Heart left ventricle (tissue), 16 donors: ENCODE measurements around the gene SSX2IP. TPM values are rescaled to one million over a fixed set of nuclear protein-coding genes. Genes with fewer than 3 reads are reported as not detected.
A peak's percentile ranks its signal among the peaks of the same experiment; 100 is the strongest.

ENCODE experiments used
- ATAC-seq, 4 donors: fragments of 200-7000 bp; cut with Tn5 transposase; one replicate each; pipeline ENCODE4 v1.9.1; 2020 to 2022; ENCODE audit warnings: moderate library complexity in 4 of 4, mild to moderate bottlenecking in 3 of 4, moderate number of reproducible peaks in 1 of 4
- DNase-seq, 5 donors: peaks; one replicate each; pipeline ENCODE4 v3.0.0-alpha.2; 2020
- H3K27ac ChIP-seq, 12 donors: fragments of 200-600 bp; sonication (generic) in 4 of 12; one replicate each; pipeline versions ENCODE4 v1.5.0 to v1.8.0; 2016 to 2022; ENCODE audit warnings: mild to moderate bottlenecking in 2 of 12
- H3K27me3 ChIP-seq, 9 donors: fragments of 200-600 bp; sonication (generic) in 2 of 9; one replicate each; pipeline versions ENCODE4 v1.5.1 to v1.8.0; 2016 to 2022; ENCODE audit warnings: mild to moderate bottlenecking in 3 of 9
- H3K36me3 ChIP-seq, 9 donors: fragments of 200-600 bp; sonication (generic) in 2 of 9; one replicate each; pipeline versions ENCODE4 v1.5.0 to v1.8.0; 2018 to 2022; ENCODE audit warnings: mild to moderate bottlenecking in 2 of 9
- H3K4me1 ChIP-seq, 12 donors: fragments of 200-600 bp; sonication (generic) in 4 of 12; one replicate each; pipeline versions ENCODE4 v1.5.0 to v1.8.0; 2016 to 2022; ENCODE audit warnings: mild to moderate bottlenecking in 3 of 12
- H3K4me3 ChIP-seq, 12 donors: fragments of 200-600 bp; sonication (generic) in 4 of 12; one replicate each; pipeline versions ENCODE4 v1.5.0 to v1.8.0; 2017 to 2022; ENCODE audit warnings: mild to moderate bottlenecking in 9 of 12, moderate library complexity in 4 of 12
- H3K9me3 ChIP-seq, 12 donors: fragments of 200-600 bp; sonication (generic) in 4 of 12; one replicate each; pipeline versions ENCODE4 v1.5.0 to v1.8.0; 2016 to 2022; ENCODE audit warnings: mild to moderate bottlenecking in 1 of 12
- POLR2A ChIP-seq, 2 donors: fragments of 450-650 bp; IDR thresholded peaks; one replicate each; pipeline ENCODE4 v1.6.1; 2017; ENCODE audit warnings: antibody characterized with exemption in 2 of 2, mild to moderate bottlenecking in 2 of 2, moderate library complexity in 2 of 2
- WGBS, 4 donors: extraction: QIAGEN DNeasy Blood & Tissue Kit in 2 of 4; methylation state at CpG; one replicate each; pipeline versions ENCODE4 v1.1.5 to v1.1.7; 2013 to 2018; 5-methylcytosine and 5-hydroxymethylcytosine counted together
- intact Hi-C, 10 donors: fragments of 100-400 bp; cut with DNase I; formaldehyde crosslinking; loops; one replicate each; pipeline versions ENCODE4 v1.11.1 to v1.14.2; 2022
- polyA plus RNA-seq, 2 donors: library from polyadenylated mRNA; stranded (reverse); fragments of 200-250 nt; gene quantifications; one replicate each; pipeline ENCODE4 v1.2.3, GENCODE V29; 2013
- total RNA-seq, 9 donors: library from RNA; depleted of rRNA in 2 of 9; stranded (reverse); fragments of >200 nt in 2 of 9; fragmentation: NEBNext Ultra II Directional in 3 of 9; extraction: Animal tissue kit (Norgen Biotek cat#: 25700) in 3 of 9; gene quantifications; one replicate each; pipeline versions ENCODE4 v1.1.0 to v1.2.4, GENCODE V29; 2016 to 2023
- TF ChIP-seq, protein P1 (sequence below), 12 donors: fragments of 200-600 bp; sonication (generic) in 4 of 12; IDR thresholded peaks; one replicate each; pipeline versions ENCODE4 v1.5.0 to v1.8.0; 2018 to 2022; ENCODE audit warnings: antibody characterized with exemption in 12 of 12, mild to moderate bottlenecking in 5 of 12
- donor health status: ischemic (EF 13 %, LVEDD 7.1; RV severe dilation, severe dysfunction).
- donor health status: healthy with polysubstance abuse.
- donor health status: DM: no; HTN: yes; CAD: no.
- donor health status: DM: no; HTN: no; CAD: no.
- donor health status: ischemic (EF 25% LVEDD 6.9; RV normal size, moderate dysfunction).
- donor health status: ischemic (EF 25% LVEDD 5.7; RV mildly dilated, moderate dysfunction).
- donor health status: healthy.
- donor health status: DM: yes; HTN: yes; CAD: no.
- donor health status: ischemic (EF 35%, LVEDD 5.7; RV mildly dilated, moderate dysfunction).
- donor health status: nonischemic (EF 11% LVEDD 7.7; RV severe dilation, severe dysfunction).
- donor health status: DM: yes; HTN: yes; CAD: no.
- donor health status: PGD.
- donor health status: ischemic (EF 29% LVEDD 5.4; RV normal size, mild dysfunction).
- donor health status: nonischemic (EF 23%, LVEDD 6.1; RV moderate dilation, normal function).

The SSX2IP gene
- total and polyA plus RNA-seq, 11 donors = 2.6 to 18.5 (median 13.7) TPM

DNA sequence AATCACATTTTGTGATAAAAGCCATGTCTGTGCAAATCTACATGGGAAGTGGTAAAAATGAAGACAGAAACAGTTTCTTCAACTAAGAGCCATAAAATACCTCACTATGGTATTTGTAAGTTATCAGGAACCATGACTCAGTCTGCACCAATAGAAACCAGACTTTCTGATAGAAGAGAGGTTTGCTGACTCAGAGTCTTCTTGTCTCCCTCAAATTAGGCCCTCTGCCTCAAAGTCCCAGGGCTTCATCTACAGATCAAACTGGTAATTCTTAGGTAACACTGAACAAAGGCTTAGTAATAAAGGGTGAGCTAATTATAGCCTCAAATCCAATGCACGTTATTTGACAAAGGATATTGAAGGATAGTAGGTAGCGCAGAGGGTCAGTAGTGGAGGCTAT is 30.9 kb upstream of the SSX2IP start:
- Histone ChIP-seq H3K27ac (peak overlapping the region in 4 of 12 donors; percentile 59 to 83 (median 73)), H3K36me3 (no peaks in the 10 kb centered on the region), H3K9me3 (no peaks in the 10 kb centered on the region), H3K4me3 (no peak overlapping the region), H3K4me1 (peaks cover 0 to 28% (median 0%) of the 10 kb centered on the region in 12 donors), H3K27me3 (no peaks in the 10 kb centered on the region)
- no peak for TF ChIP-seq POLR2A (IDR thresholded peaks at IDR 0.05)
- TF ChIP-seq, protein P1, sequence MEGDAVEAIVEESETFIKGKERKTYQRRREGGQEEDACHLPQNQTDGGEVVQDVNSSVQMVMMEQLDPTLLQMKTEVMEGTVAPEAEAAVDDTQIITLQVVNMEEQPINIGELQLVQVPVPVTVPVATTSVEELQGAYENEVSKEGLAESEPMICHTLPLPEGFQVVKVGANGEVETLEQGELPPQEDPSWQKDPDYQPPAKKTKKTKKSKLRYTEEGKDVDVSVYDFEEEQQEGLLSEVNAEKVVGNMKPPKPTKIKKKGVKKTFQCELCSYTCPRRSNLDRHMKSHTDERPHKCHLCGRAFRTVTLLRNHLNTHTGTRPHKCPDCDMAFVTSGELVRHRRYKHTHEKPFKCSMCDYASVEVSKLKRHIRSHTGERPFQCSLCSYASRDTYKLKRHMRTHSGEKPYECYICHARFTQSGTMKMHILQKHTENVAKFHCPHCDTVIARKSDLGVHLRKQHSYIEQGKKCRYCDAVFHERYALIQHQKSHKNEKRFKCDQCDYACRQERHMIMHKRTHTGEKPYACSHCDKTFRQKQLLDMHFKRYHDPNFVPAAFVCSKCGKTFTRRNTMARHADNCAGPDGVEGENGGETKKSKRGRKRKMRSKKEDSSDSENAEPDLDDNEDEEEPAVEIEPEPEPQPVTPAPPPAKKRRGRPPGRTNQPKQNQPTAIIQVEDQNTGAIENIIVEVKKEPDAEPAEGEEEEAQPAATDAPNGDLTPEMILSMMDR (IDR thresholded peaks at IDR 0.05) = no peak
- peak in 1 of 4 donors; percentile 35 for ATAC-seq
- DNase-seq = no peak
- intact Hi-C loops = no loop called here
- 78 to 82% (median 80%) methylated on average over 2 of the region's 2 CpGs for WGBS, 4 donors

DNA sequence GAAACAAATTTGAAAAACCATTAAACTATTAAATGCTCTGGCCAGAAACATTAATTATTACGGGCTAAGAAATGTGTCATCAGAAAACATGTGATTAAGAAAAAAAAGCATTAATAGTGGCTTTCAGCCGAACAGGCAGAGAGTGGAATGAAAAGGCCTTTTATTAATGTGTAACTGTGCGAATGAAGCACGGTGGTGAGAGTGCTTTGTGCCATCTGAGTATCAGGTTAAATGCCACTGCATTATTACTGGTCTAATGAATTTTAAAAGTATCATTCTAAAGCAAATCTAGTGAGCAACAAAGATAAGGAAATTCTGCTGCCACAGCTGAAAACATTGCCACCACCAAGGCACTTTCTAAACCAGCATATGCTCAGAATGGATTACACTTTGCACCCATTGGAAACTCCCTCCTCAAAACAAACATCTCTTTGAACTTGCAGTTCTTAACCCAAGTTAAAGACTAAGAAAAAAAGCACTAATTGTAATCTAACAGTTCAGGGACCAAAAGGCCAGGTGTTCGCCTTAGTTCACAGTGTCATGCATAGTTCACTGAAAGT is 30.0 kb upstream of the SSX2IP start:
- H3K36me3 ChIP-seq = no peaks in the 10 kb centered on the region
- peak overlapping the region in 6 of 12 donors; percentile 59 to 83 (median 65) for H3K27ac ChIP-seq
- ATAC-seq = no peak
- no peaks in the 10 kb centered on the region for H3K27me3 ChIP-seq
- H3K9me3 ChIP-seq = no peaks in the 10 kb centered on the region
- WGBS, 4 donors = 66 to 74% (median 70%) methylated on average over 5 of the region's 5 CpGs
- DNase-seq = no peak
- peaks cover 0 to 25% (median 0%) of the 10 kb centered on the region in 12 donors for H3K4me1 ChIP-seq
- intact Hi-C loops = no loop called here
- H3K4me3 ChIP-seq = peak overlapping the region in 1 of 12 donors; percentile 22
- TF ChIP-seq POLR2A (IDR thresholded peaks at IDR 0.05) = no peak
- TF ChIP-seq, protein P1 (IDR thresholded peaks at IDR 0.05) = no peak

DNA sequence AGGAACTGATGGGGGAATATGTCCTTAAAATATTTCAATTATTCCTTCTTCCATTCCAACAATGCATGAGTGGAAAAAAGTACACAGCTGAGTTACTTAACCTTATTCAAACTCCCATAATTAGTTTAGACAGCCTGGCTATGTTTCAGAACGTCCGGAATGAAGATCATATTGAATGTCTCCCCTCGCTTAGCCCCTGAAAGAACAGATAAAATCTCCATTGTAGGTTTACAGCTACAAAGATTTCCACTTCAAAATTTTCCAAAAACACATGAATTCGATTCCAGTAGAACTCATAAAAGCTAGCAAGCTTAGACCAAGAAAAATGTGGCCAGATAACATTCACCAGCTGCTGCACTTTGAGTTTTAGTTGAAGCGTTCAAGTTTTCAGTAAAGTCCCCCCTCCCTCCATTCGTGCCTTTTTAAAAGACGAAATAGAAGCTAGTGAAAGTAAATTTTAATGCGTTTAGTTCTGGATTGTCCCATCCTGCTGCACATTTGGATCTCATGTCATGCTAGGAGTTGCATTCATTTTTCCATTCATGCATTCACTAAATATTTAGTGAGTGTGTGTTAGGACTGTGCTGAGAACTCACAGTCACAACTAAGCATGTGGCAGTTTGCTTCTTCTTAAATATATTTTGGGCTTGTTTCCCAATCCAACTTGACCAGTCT is 29.4 kb upstream of the SSX2IP start:
- 61 to 68% (median 67%) methylated on average over 8 of the region's 8 CpGs for WGBS, 4 donors
- Histone ChIP-seq H3K9me3 (no peaks in the 10 kb centered on the region), H3K4me3 (peak overlapping the region in 1 of 12 donors; percentile 22), H3K27ac (peak overlapping the region in 9 of 12 donors; percentile 10 to 83 (median 62)), H3K27me3 (no peaks in the 10 kb centered on the region), H3K36me3 (no peaks in the 10 kb centered on the region), H3K4me1 (peaks cover 0 to 25% (median 0%) of the 10 kb centered on the region in 12 donors)
- no peak for DNase-seq
- peak in 1 of 4 donors; percentile 24 for ATAC-seq
- intact Hi-C loops = no loop called here
- TF ChIP-seq POLR2A (IDR thresholded peaks at IDR 0.05) = no peak
- TF ChIP-seq, protein P1 (IDR thresholded peaks at IDR 0.05) = no peak

DNA sequence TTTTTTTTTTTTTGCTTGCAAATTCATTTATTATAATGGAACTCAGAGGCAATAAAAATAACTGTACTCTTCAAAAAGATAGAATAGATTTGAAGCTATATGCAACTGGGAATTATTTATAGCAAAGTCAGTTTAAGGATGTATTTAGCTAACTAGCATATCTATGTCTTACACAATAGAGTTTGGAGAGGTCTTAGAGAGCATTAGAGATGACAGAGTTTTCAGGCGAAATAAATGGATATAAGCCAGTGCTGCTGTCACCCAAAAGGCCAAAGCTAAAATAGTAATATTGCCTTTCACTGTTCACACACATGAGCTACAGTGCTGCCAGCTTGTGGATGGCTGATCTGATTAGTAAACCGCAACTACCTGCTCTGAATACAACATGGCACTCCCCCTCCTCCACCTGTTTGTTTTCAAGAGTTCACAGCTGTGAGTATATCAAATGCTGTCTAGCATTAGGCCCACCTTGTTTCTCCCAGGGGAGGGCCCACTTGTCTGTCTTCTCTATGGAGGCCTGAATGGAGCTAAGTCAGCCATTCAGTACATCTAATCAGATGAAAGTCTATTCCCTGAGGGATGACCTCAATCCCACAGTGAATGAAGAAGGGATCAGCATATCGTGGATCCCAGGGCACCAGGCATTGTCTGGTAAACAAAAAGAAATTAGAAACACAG is 25.2 kb upstream of the SSX2IP start:
- Histone ChIP-seq H3K36me3 (no peaks in the 10 kb centered on the region), H3K4me1 (peaks cover 0 to 8% (median 0%) of the 10 kb centered on the region in 12 donors), H3K27me3 (no peaks in the 10 kb centered on the region), H3K4me3 (no peak overlapping the region), H3K27ac (no peak overlapping the region), H3K9me3 (no peaks in the 10 kb centered on the region)
- intact Hi-C loops = no loop called here
- DNase-seq (no peak), ATAC-seq (peak in 1 of 4 donors; percentile 33)
- 61 to 75% (median 65%) methylated on average over 3 of the region's 3 CpGs for WGBS, 4 donors
- TF ChIP-seq POLR2A (IDR thresholded peaks at IDR 0.05) = no peak
- TF ChIP-seq, protein P1 (IDR thresholded peaks at IDR 0.05) = no peak
